Suppressor macrophage (primary cell): Measurements from ENCODE around the gene GNAI3.

Experiments
- DNase-seq, 4 experiments: peaks; one replicate each; pipeline ENCODE4 v3.0.0-alpha.2; 2020 to 2022

The GNAI3 gene

GRCh38 chr1:109639063-109639840, 90.8 kb downstream of the GNAI3 start:
- no peak for DNase-seq

DNA sequence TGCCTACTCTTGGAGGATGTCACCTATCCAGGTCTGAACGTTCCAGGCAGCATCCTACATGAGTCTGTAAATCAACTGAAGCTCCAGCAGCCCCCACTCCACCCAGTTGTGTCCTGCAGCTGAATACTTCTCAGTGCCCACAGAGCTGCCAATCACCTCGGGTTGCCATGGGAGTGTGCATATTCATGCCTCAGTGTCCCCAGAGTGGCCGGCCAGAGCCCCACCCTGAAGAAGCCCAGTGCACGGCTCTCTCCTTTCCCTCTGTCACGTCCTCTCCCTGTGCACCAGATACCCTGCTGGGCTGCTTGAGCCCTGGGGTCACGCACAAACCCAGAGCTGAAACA, 91.4 kb downstream of the GNAI3 start:
- DNase-seq = no peak

GRCh38 chr1:109640285-109640865, 92.0 kb downstream of the GNAI3 start:
- DNase-seq = peak; percentile 83 to 93 (median 89)

DNA sequence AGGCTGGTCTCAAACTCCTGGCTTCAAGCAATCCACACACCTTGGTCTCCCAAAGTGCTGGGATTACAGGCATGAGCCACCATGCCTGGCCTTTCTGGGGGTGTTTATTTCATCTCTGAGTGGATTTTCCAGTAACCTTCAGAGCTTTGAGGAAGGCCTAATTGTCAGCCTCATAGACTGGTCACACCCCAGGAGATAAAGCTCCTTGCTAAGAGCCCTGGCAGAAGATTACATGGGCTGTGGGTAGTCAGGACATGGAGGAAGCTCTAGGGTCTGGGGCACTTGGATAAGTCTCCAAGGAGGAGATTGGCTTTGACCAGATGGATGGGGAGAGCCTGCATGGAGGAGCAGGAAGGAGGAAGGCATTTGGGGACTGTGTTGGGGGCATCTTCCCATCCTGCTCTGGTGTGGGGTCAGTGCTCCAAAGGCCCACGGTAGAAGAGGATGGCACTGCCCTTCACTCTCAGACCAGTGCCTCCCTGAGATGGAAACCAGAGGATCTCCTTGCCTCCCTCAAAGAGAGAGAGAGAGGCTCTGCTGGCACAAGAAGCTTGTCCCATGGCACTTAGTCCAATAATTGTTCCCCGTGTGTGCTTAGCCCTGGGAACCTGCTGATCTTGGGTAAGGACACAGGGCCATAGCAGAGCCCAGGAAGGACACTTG, 92.8 kb downstream of the GNAI3 start:
- DNase-seq = no peak

DNA sequence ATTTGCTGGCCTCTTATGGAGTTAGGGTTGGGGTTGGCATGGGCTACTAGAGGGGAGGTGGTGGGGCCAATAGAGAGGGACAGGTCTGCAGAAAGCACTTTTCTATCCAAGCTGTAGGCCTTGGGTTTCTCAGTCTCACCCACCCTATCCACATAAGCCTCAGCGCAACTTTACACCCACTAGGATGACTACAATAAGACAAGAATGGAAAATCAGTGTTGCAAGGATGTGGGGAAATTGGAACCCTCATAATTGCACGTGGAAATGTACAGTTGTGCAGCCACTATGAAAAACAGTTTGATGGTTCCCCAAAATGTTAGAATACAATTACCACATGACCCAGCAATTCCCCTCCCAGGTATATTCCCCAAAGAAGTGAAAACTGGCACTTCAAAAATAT, 93.4 kb downstream of the GNAI3 start:
- peak; percentile 69 to 86 (median 74) for DNase-seq

DNA sequence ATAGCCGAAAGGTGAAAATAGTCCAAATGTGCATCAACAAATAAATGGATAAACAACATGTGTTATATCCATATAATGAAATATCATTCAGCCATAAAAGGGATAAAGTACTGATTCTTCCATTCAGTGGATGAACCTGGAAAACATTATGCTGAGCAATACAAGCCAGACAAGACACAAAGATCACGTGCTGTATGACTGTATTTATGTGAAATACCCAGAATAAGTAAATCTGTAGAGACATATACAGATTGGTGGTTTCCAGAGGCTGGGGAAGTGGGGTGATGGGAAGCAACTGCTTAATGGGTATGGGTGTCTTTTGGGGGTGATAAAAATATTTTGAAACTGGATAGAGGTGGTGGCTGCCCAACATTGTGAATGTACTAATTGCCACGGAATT, 94.2 kb downstream of the GNAI3 start:
- peak in 3 of 4 experiments; percentile 47 to 70 (median 57) for DNase-seq

- peak; percentile 83 to 93 (median 88) for DNase-seq
Measured at GRCh38 chr1:109643385-109644230, 95.2 kb downstream of the GNAI3 start.

DNA sequence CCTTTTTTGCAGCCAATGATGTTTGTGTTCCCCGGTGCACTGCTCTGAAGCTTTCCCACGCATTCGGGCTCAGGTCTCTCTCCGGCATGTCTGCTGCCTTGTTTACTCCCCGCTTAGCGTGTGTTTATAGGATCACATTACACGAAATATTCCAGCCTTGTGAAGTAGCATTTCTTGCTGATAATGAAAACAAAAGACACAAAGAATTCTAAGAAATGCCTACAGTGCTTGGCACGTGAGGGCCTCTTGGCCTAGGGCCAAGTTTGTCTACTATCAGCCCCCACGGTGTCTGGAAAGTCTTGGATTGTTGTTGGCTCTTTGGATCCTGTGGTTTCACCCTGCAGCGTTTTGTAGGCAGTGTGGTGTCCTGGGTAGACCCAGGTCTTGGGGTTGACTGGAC, 96.3 kb downstream of the GNAI3 start:
- DNase-seq = no peak

GRCh38 chr1:109649491-109649914, 101.1 kb downstream of the GNAI3 start:
- peak in 2 of 4 experiments; percentile 44 to 58 for DNase-seq

GRCh38 chr1:109650609-109651008, 102.2 kb downstream of the GNAI3 start:
- no peak for DNase-seq

DNA sequence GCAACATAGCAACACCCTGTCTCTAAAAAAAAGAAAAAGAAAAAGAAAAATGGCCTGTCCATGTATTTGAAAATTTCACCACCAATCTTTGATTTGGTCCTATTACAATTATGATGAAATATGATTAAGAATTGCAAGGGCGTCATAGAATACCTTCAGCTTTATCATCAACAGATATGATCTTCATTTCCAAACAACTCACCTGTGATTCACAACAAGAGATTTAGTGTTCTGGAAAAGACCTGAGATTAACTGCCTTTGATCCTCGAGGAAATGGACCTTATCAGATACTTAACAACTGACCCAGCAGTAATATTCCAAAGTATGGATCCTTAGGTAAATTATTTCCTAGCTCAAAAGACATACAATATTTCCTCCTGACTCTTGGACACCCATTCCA, 104.0 kb downstream of the GNAI3 start:
- no peak for DNase-seq

DNA sequence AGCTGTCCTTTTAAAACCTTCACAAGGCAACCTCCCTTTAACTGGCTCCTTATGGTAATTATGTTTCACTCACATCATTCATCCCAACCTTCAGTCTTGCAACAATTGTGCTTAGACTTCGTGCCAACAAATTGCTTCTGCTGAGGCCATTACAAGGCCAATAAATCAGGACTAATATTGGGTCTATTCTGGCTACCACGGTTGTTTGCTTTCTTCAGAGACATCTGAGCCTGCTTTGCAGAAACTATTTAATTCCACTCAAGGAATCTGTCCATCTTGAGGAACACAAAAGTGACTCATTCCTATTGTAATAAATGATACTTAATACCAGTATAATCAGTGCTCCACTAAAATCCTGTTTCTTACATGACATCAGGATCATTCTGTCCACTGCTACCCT, 104.9 kb downstream of the GNAI3 start:
- DNase-seq = no peak

- DNase-seq = no peak
Measured at GRCh38 chr1:109654519-109654918, 106.1 kb downstream of the GNAI3 start.

DNA sequence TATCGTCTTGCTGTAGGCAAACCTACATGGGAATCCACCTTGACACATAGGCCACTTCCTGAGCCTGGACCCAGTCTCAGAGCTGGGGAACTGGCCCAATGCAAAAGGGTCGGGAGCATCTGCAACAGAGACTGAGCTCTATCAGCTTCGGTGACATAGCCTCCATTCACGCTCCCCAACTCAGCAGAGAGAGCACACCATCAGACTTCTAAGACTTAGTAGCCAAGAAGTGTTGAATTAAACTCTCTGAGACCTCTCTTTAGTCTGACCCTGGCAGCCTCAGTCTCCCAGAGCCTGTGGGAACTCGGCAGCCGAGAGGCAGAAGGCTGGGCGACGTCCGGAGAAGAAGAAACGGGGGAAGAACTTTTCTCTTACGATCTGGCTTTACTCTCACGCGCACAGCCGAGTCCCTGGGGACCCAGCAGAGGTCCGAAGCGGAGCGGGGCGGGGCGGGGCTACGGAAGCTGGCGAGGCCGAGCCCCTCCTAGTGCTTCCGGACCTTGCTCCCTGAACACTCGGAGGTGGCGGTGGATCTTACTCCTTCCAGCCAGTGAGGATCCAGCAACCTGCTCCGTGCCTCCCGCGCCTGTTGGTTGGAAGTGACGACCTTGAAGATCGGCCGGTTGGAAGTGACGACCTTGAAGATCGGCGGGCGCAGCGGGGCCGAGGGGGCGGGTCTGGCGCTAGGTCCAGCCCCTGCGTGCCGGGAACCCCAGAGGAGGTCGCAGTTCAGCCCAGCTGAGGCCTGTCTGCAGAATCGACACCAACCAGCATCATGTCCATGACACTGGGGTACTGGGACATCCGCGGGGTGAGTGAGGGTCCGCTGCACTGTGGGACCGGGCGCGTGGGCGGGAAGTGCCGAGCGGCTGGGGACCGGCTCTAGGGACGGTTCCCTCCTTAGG, 107.5 kb downstream of the GNAI3 start, which contains the start of gene GSTM4:
TSS of gene GSTM4 (plus strand) at position 485 of the 905 bp plus-strand sequence. CDS start at position 776, 291 bp downstream.
- DNase-seq = peak; percentile 76 to 93 (median 84)

DNA sequence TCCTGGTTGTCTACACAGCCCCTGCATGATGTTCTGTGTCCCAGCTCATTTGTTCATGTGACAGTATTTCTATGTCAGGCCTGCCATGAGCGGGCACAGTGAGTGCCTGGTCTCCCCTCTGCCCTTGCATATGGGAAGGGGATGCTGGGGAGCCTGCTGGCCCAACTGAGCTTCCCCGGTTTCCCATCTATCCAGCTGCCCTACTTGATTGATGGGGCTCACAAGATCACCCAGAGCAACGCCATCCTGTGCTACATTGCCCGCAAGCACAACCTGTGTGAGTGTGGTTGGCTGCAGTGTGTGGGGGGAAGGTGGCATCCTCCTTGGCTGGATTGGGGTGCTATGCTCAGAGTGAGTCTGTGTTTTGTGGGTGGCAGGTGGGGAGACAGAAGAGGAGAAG, 109.0 kb downstream of the GNAI3 start:
- DNase-seq = no peak

DNA sequence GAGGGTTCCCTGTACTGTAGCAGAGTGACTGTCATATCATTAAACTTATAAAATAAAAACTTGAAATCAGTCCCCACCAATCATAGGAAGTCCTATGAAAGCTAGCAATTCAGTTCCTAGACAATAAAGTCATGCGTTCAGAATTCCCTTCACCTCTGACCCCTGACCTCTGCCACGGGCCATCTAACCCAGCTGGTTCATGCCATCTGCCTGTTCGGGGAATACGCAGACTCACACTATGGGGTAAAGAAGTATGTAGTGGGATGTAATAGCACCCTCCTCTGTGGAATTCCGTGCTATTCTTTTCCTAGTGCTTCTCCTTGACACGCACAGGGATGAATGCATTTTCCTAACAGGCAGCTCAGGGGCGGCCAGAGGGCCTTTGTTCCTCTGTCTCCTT, 109.6 kb downstream of the GNAI3 start:
- DNase-seq = no peak

DNA sequence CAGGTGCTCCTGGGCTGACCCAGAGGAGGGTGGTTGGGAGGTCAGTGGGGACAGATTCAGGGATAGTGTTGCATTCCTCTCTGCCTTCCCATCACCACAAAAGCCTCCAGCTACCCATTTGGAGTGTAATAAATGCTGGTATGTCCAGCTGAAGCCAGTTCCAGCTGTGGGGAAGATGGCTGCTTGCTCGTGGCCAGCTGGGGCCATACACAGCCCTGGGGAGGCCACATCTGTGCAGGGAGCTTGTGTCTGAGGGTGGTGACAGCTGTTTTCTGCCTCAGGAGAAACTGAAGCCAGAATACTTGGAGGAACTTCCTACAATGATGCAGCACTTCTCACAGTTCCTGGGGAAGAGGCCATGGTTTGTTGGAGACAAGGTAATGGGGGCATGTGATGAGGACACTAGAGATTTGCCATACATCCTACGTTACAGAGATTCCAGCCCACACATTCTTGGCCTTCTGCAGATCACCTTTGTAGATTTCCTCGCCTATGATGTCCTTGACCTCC, 110.2 kb downstream of the GNAI3 start:
- DNase-seq = peak in 3 of 4 experiments; percentile 32 to 42 (median 33)

- no peak for DNase-seq
Measured at GRCh38 chr1:109659145-109659544, 110.7 kb downstream of the GNAI3 start.

DNA sequence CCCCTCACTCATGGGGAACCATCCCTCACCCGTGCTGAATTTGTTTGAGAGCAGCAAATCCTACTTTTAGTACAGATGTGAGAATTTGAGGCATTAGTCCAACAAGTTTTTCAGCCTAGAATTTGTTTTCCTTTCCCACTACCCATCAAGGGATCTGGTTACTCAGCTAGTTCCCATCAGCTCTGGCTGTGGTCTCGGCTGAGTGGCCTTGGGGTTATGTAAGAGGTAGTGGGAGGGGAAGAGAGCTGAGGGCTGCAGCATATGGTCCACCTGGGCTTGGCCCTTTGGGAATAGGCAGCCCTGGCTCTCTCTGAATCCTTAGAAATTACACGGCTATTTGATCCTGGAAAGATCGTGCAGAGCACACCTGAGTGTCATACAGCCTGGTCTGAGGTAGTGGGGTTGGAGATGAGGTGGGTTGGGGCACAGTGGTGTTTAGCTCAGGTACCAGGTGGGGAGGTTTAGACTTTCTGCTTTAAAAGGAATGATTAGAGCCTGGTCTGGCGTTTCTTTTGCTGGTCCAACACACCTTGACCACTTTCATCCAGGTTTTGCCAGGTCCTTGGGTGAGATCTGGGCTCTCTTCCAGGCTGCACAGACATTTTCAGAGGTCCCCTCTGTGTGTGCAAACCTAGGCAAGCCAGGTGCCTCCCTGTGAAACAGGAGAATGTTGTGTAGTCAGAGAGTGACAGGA, 111.7 kb downstream of the GNAI3 start:
- DNase-seq = peak; percentile 35 to 61 (median 58)

GRCh38 chr1:109660691-109661026, 112.2 kb downstream of the GNAI3 start:
- peak in 2 of 4 experiments; percentile 33 to 54 for DNase-seq

DNA sequence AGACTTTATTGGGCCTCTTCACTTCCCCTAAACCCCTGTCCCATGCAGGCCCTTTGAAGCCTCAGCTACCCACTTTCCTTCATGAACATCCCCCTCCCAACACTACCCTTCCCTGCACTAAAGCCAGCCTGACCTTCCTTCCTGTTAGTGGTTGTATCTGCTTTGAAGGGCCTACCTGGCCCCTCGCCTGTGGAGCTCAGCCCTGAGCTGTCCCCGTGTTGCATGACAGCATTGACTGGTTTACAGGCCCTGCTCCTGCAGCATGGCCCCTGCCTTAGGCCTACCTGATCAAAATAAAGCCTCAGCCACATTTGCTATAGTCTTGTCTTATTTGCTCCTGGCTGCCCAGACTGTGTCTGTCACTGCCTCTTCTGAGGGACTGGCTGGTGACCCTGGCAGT, 113.0 kb downstream of the GNAI3 start:
- no peak for DNase-seq
